ENCODE measurements around the gene ATG12. TPM values are rescaled to one million over a fixed set of nuclear protein-coding genes. Genes with fewer than 3 reads are reported as not detected.

The ATG12 gene
- total RNA-seq, 1 donor from 2014 or later = 122 TPM

GRCh38 chr5:115840873-115841272 lies 492 bp downstream of the ATG12 start:
- DNase-seq (ENCODE audit: low spot score) = no peak
- TF ChIP-seq EZH2phosphoT487 (IDR thresholded peaks at IDR 0.05) (no peak), EZH2 (IDR thresholded peaks at IDR 0.05) (no peak), CTCF (IDR thresholded peaks at IDR 0.05) (no peak)
- Histone ChIP-seq H4K20me1 (ENCODE audit: low read depth) (peaks cover 43% of the 10 kb centered on the region), H3K4me3 (peak overlapping the region; percentile 75), H3K79me2 (ENCODE audit: low read depth) (peaks cover 80% of the 10 kb centered on the region), H3F3A (ENCODE audit: low read depth) (no peaks in the 10 kb centered on the region), H3K9me3 (ENCODE audit: low read depth) (no peaks in the 10 kb centered on the region), H3K9ac (peak overlapping the region; percentile 48), H2AFZ (replicated peaks) (peak overlapping the region; percentile 86), H3K27me3 (peaks cover 12% of the 10 kb centered on the region), H3K36me3 (peaks cover 12% of the 10 kb centered on the region), H3K27ac (peak overlapping the region; percentile 75), H3K4me2 (peak overlapping the region; percentile 93), H3K4me1 (peaks cover 19% of the 10 kb centered on the region)
- Mint-ChIP-seq H3K36me3 (peaks cover 6% of the 10 kb centered on the region), H3K27me3 (ENCODE audit: insufficient read depth, low read depth) (no peaks in the 10 kb centered on the region), H3K27ac (peak overlapping the region; percentile 99), H3K9me3 (no peaks in the 10 kb centered on the region), H3K4me1 (peaks cover 34% of the 10 kb centered on the region), H3K4me3 (peak overlapping the region; percentile 98)

- no peak overlapping the region for H2AFZ ChIP-seq (replicated peaks)
- peaks cover 24% of the 10 kb centered on the region for H3K4me1 Mint-ChIP-seq
- peak overlapping the region; percentile 93 for H3K4me2 ChIP-seq
- TF ChIP-seq EZH2phosphoT487 (IDR thresholded peaks at IDR 0.05) = no peak
- peak; percentile 69 for TF ChIP-seq CTCF (IDR thresholded peaks at IDR 0.05)
- TF ChIP-seq EZH2 (IDR thresholded peaks at IDR 0.05) = no peak
- H3K27me3 ChIP-seq = peaks cover 12% of the 10 kb centered on the region
- no peaks in the 10 kb centered on the region for H3K9me3 ChIP-seq (ENCODE audit: low read depth)
- peaks cover 11% of the 10 kb centered on the region for H3K36me3 Mint-ChIP-seq
- peaks cover 2% of the 10 kb centered on the region for H3K27me3 Mint-ChIP-seq (ENCODE audit: insufficient read depth, low read depth)
- H3K9ac ChIP-seq = no peak overlapping the region
- DNase-seq (ENCODE audit: low spot score) = peak; percentile 58
- peaks cover 19% of the 10 kb centered on the region for H3K4me1 ChIP-seq
- H3K27ac ChIP-seq = no peak overlapping the region
- no peak overlapping the region for H3K27ac Mint-ChIP-seq
- no peaks in the 10 kb centered on the region for H3K9me3 Mint-ChIP-seq
- H3K36me3 ChIP-seq = peaks cover 17% of the 10 kb centered on the region
- H3K4me3 Mint-ChIP-seq = peak overlapping the region; percentile 98
- H3K4me3 ChIP-seq = peak overlapping the region; percentile 75
- H3F3A ChIP-seq (ENCODE audit: low read depth) = no peaks in the 10 kb centered on the region
- H3K79me2 ChIP-seq (ENCODE audit: low read depth) = peaks cover 64% of the 10 kb centered on the region
- H4K20me1 ChIP-seq (ENCODE audit: low read depth) = peaks cover 31% of the 10 kb centered on the region
Measured at GRCh38 chr5:115838885-115839518, 2.4 kb downstream of the ATG12 start.

GRCh38 chr5:115835481-115835880 lies 5.9 kb downstream of the ATG12 start:
- H3K79me2 ChIP-seq (ENCODE audit: low read depth) = peaks cover 39% of the 10 kb centered on the region

More at GRCh38 chr5:115835481-115835880, 5.9 kb downstream of the ATG12 start:
- no peak overlapping the region for H3K4me3 Mint-ChIP-seq
- Histone ChIP-seq H3K4me1 (peaks cover 11% of the 10 kb centered on the region), H3K4me2 (no peak overlapping the region), H3K4me3 (no peak overlapping the region), H3K9me3 (ENCODE audit: low read depth) (no peaks in the 10 kb centered on the region), H3K27ac (no peak overlapping the region), H3K9ac (no peak overlapping the region), H2AFZ (replicated peaks) (no peak overlapping the region), H3K36me3 (peaks cover 17% of the 10 kb centered on the region), H3K27me3 (no peaks in the 10 kb centered on the region), H3F3A (ENCODE audit: low read depth) (peaks cover 7% of the 10 kb centered on the region), H4K20me1 (ENCODE audit: low read depth) (peaks cover 16% of the 10 kb centered on the region)
- H3K27me3 Mint-ChIP-seq (ENCODE audit: insufficient read depth, low read depth) = peaks cover 2% of the 10 kb centered on the region
- H3K4me1 Mint-ChIP-seq = peaks cover 11% of the 10 kb centered on the region
- no peak for DNase-seq (ENCODE audit: low spot score)
- peaks cover 16% of the 10 kb centered on the region for H3K36me3 Mint-ChIP-seq
- TF ChIP-seq EZH2 (IDR thresholded peaks at IDR 0.05) (no peak), CTCF (IDR thresholded peaks at IDR 0.05) (no peak), EZH2phosphoT487 (IDR thresholded peaks at IDR 0.05) (no peak)
- H3K27ac Mint-ChIP-seq = no peak overlapping the region
- H3K9me3 Mint-ChIP-seq = no peaks in the 10 kb centered on the region

Measured in neural progenitor cell (in vitro differentiated cells).